Endodermal cell (in vitro differentiated cells): ENCODE results near the gene PLEKHM2. TPM values are rescaled to one million over a fixed set of nuclear protein-coding genes. Genes with fewer than 3 reads are reported as not detected.

Source experiments
- DNase-seq: peaks from one replicate; pipeline ENCODE4 v3.0.0-alpha.2; 2017
- H3K27ac ChIP-seq: 2 replicates; pipeline ENCODE4 v1.5.1; 2013; ENCODE audit warnings: mild to moderate bottlenecking, low read depth, low read length, moderate library complexity
- H3K27me3 ChIP-seq: 2 replicates; pipeline ENCODE4 v1.6.1; 2013; ENCODE audit warnings: mild to moderate bottlenecking, low read length, moderate library complexity; ENCODE audit not compliant: insufficient read depth, control insufficient read depth, poor library complexity, severe bottlenecking
- H3K36me3 ChIP-seq: 2 replicates; pipeline ENCODE4 v1.7.0; 2013; ENCODE audit warnings: mild to moderate bottlenecking, low read length, moderate library complexity; ENCODE audit not compliant: control insufficient read depth, insufficient read depth
- H3K4me1 ChIP-seq: one replicate; pipeline ENCODE4 v1.7.0; 2013; ENCODE audit warnings: low read length; ENCODE audit not compliant: control insufficient read depth, insufficient read depth
- H3K4me3 ChIP-seq: 2 replicates; pipeline ENCODE4 v1.5.1; 2013; ENCODE audit warnings: mild to moderate bottlenecking, low read length, moderate library complexity
- H3K9ac ChIP-seq: 2 replicates; pipeline ENCODE4 v1.6.1; 2013; ENCODE audit warnings: mild to moderate bottlenecking, low read length, moderate library complexity; ENCODE audit not compliant: poor library complexity, severe bottlenecking; ENCODE audit errors: extremely low read depth
- H3K9me3 ChIP-seq: 2 replicates; pipeline ENCODE4 v1.6.1; 2013; ENCODE audit warnings: mild to moderate bottlenecking, low read length, moderate library complexity; ENCODE audit not compliant: control insufficient read depth
- H3K27ac Mint-ChIP-seq: 2 replicates; pipeline ENCODE4 v1.8.0; 2020; ENCODE audit warnings: mixed read lengths
- H3K27me3 Mint-ChIP-seq: 2 replicates; pipeline ENCODE4 v1.8.0; 2021; ENCODE audit warnings: mild to moderate bottlenecking, mixed read lengths; ENCODE audit not compliant: insufficient read depth
- H3K36me3 Mint-ChIP-seq: 2 replicates; pipeline ENCODE4 v1.8.0; 2020; ENCODE audit warnings: low read depth, mixed read lengths
- H3K4me1 Mint-ChIP-seq: 2 replicates; pipeline ENCODE4 v1.8.0; 2020; ENCODE audit warnings: mixed read lengths
- H3K4me3 Mint-ChIP-seq: 2 replicates; pipeline ENCODE4 v1.8.0; 2020; ENCODE audit warnings: mild to moderate bottlenecking, moderate library complexity, mixed read lengths
- H3K9me3 Mint-ChIP-seq: 2 replicates; pipeline ENCODE4 v1.8.0; 2020; ENCODE audit warnings: mild to moderate bottlenecking, mixed read lengths
- WGBS, 2 experiments: methylation state at CpG; one replicate each; pipeline versions ENCODE4 v1.1.5 to v1.1.7; 2013; ENCODE audit warnings: missing lambda C conversion rate in 2 of 2, mixed read lengths in 1 of 2; ENCODE audit not compliant: insufficient coverage in 1 of 2, insufficient read length in 1 of 2; 5-methylcytosine and 5-hydroxymethylcytosine counted together
- total RNA-seq, 2 donors: library from RNA; stranded (reverse); fragmentation: NEBNext Ultra II Directional in 1 of 2; extraction: Animal tissue kit (Norgen Biotek cat#: 25700) in 1 of 2; gene quantifications; 2 replicates in 1 of 2; 3 replicates in 1 of 2; pipeline ENCODE4 v1.2.1, GENCODE V29; 2021
- TF ChIP-seq, protein P1 (sequence below): fragments of 200-600 bp; sonication (generic); conservative IDR thresholded peaks from 2 replicates; pipeline ENCODE4 v1.5.0; 2021; ENCODE audit warnings: antibody characterized with exemption, mild to moderate bottlenecking

PLEKHM2 gene
- total RNA-seq, 2 donors from 2014 or later, result 46.9 to 50.4 TPM

GRCh38 chr1:15676010-15676409, 8.1 kb upstream of the PLEKHM2 start:
- no peaks in the 10 kb centered on the region for H3K4me1 Mint-ChIP-seq
- no peaks in the 10 kb centered on the region for H3K27me3 ChIP-seq
- H3K27ac Mint-ChIP-seq, result no peak overlapping the region
- H3K4me3 Mint-ChIP-seq, result no peak overlapping the region
- H3K27me3 Mint-ChIP-seq, result peaks cover 2% of the 10 kb centered on the region
- no peak overlapping the region for H3K4me3 ChIP-seq
- no peaks in the 10 kb centered on the region for H3K36me3 ChIP-seq
- peaks cover 42% of the 10 kb centered on the region for H3K9me3 ChIP-seq
- H3K27ac ChIP-seq, result no peak overlapping the region
- H3K9me3 Mint-ChIP-seq, result peaks cover 28% of the 10 kb centered on the region
- 94% methylated on average over 2 of the region's 2 CpGs; no CpG with 5 or more reads in 1 of the 2 experiments for WGBS, 2 experiments
- no peak overlapping the region for H3K9ac ChIP-seq
- DNase-seq, result no peak
- peaks cover 5% of the 10 kb centered on the region for H3K4me1 ChIP-seq
- TF ChIP-seq, protein P1, sequence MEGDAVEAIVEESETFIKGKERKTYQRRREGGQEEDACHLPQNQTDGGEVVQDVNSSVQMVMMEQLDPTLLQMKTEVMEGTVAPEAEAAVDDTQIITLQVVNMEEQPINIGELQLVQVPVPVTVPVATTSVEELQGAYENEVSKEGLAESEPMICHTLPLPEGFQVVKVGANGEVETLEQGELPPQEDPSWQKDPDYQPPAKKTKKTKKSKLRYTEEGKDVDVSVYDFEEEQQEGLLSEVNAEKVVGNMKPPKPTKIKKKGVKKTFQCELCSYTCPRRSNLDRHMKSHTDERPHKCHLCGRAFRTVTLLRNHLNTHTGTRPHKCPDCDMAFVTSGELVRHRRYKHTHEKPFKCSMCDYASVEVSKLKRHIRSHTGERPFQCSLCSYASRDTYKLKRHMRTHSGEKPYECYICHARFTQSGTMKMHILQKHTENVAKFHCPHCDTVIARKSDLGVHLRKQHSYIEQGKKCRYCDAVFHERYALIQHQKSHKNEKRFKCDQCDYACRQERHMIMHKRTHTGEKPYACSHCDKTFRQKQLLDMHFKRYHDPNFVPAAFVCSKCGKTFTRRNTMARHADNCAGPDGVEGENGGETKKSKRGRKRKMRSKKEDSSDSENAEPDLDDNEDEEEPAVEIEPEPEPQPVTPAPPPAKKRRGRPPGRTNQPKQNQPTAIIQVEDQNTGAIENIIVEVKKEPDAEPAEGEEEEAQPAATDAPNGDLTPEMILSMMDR, result no peak
- H3K36me3 Mint-ChIP-seq, result peaks cover 4% of the 10 kb centered on the region

- Mint-ChIP-seq H3K36me3 (peaks cover 4% of the 10 kb centered on the region), H3K9me3 (peaks cover 28% of the 10 kb centered on the region), H3K4me1 (peaks cover 2% of the 10 kb centered on the region), H3K4me3 (no peak overlapping the region), H3K27me3 (peaks cover 2% of the 10 kb centered on the region), H3K27ac (peak overlapping the region; percentile 67)
- Histone ChIP-seq H3K36me3 (no peaks in the 10 kb centered on the region), H3K4me1 (peaks cover 5% of the 10 kb centered on the region), H3K27ac (no peak overlapping the region), H3K9ac (no peak overlapping the region), H3K4me3 (peak overlapping the region; percentile 25), H3K9me3 (peaks cover 42% of the 10 kb centered on the region), H3K27me3 (no peaks in the 10 kb centered on the region)
- 74 to 77% methylated on average over 5 to 6 of the region's 6 CpGs for WGBS, 2 experiments
- DNase-seq, result peak; percentile 74
- TF ChIP-seq, protein P1, result no peak
These were observed 7.1 kb upstream of the PLEKHM2 start for GRCh38 chr1:15676688-15677661.

DNA sequence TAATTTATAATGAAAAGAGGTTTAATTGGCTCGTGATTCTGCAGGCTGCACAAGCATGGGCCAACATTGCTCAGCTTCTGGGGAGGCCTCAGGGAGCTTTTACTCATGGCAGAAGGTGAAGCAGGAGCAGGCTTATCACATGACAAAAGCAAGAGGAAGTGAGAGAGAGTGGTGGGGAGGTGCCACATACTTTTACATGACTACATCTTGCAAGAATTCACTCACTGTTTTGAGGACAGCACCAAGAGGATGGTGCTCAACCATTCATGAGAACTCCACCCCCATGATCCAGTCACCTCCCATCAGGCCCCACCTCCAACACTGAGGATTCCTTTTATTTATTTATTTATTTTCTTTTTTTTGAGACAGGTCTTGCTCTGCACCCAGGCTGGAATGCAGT, 5.5 kb upstream of the PLEKHM2 start:
- H3K4me3 ChIP-seq, result peak overlapping the region; percentile 35
- Mint-ChIP-seq H3K27me3 (peaks cover 2% of the 10 kb centered on the region), H3K9me3 (peaks cover 28% of the 10 kb centered on the region), H3K27ac (no peak overlapping the region), H3K4me1 (peaks cover 8% of the 10 kb centered on the region), H3K36me3 (peaks cover 4% of the 10 kb centered on the region), H3K4me3 (no peak overlapping the region)
- DNase-seq, result peak; percentile 70
- 84 to 89% methylated on average over 1 of the region's 1 CpG for WGBS, 2 experiments
- peaks cover 42% of the 10 kb centered on the region for H3K9me3 ChIP-seq
- peaks cover 5% of the 10 kb centered on the region for H3K4me1 ChIP-seq
- H3K27ac ChIP-seq, result no peak overlapping the region
- TF ChIP-seq, protein P1, result no peak
- no peaks in the 10 kb centered on the region for H3K36me3 ChIP-seq
- H3K9ac ChIP-seq, result no peak overlapping the region
- H3K27me3 ChIP-seq, result no peaks in the 10 kb centered on the region
